AG10803 (cell line): ENCODE measurements around the gene SUSD3.

Experiments
- DNase-seq: peaks from one replicate; pipeline ENCODE4 v3.0.0; 2010; ENCODE audit warnings: low read depth
- H3K4me3 ChIP-seq: 2 replicates; pipeline ENCODE4 v1.5.1; 2011; ENCODE audit warnings: mild to moderate bottlenecking, low read length, control low read depth
- TF ChIP-seq, protein P1 (sequence below): conservative IDR thresholded peaks from 2 replicates; pipeline ENCODE4 v1.5.1; 2011; ENCODE audit warnings: mild to moderate bottlenecking, low read length, control low read depth, inconsistent platforms

The SUSD3 gene

DNA sequence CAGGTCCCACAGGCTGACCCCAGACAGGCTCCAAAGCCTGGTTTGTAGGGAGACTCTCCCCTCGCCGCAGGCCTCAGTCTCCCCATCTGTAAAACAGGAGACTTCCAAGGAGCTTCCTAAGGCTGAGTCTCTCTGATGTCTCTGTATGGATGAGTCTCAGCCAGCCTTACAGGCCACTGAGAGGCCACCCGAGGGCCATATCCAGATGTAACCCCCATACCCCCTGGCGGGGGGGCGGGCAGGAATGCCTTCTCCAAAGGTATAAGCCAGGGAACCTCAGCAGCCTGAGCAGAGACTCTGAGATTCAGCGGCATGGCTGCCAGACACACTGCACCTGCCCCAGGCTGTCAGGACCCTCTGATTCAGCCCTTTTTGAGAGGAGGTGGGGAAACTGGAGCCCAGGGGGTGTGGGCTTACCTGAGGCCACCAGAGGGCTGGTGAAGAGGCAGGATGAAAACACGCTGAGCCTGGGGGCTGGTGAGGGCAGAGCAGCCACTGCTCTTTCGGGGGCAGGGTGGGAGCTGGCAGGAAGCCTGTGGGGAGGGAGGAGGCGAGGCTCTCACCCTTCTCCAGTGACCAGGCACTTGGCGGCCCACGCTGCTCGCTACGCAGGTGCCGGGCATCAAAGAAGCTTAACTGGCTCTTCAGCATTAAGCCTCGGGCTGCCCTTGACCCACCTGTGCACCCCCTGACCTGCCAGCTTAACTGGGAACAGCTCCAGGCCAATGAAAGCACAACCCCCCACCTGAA lies 5.5 kb upstream of the SUSD3 start:
- DNase-seq, result no peak
- no peak overlapping the region for H3K4me3 ChIP-seq
- TF ChIP-seq, protein P1, sequence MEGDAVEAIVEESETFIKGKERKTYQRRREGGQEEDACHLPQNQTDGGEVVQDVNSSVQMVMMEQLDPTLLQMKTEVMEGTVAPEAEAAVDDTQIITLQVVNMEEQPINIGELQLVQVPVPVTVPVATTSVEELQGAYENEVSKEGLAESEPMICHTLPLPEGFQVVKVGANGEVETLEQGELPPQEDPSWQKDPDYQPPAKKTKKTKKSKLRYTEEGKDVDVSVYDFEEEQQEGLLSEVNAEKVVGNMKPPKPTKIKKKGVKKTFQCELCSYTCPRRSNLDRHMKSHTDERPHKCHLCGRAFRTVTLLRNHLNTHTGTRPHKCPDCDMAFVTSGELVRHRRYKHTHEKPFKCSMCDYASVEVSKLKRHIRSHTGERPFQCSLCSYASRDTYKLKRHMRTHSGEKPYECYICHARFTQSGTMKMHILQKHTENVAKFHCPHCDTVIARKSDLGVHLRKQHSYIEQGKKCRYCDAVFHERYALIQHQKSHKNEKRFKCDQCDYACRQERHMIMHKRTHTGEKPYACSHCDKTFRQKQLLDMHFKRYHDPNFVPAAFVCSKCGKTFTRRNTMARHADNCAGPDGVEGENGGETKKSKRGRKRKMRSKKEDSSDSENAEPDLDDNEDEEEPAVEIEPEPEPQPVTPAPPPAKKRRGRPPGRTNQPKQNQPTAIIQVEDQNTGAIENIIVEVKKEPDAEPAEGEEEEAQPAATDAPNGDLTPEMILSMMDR, result no peak

DNA sequence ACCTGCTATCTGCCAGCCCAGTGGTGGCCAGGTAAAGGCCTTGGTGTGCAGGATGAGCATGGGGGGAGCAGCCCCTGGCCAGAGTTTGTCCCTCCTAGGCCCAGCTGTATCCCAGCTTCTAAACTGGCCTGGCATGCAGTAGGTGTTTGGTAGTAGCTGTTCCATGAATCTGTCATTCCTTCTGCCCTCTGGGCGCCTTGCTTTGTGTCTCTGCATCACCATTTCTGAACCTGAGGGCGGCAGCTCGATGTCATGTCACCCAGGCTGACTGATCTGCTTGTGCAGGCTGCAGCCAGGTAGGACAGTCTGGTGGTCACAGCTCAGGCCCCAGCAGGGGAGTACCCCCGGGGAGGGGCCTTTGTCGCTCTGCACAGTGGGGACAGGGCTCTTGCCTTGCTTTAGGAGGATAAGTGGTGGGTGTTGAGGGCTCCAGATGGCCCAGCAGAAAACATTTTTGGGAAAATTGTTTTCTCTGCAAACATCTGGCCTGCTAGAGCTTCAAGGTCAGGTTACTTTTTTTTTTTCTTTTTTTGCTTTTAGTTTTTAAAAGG lies 4.6 kb upstream of the SUSD3 start:
- TF ChIP-seq, protein P1, result no peak
- DNase-seq, result no peak
- no peak overlapping the region for H3K4me3 ChIP-seq

DNA sequence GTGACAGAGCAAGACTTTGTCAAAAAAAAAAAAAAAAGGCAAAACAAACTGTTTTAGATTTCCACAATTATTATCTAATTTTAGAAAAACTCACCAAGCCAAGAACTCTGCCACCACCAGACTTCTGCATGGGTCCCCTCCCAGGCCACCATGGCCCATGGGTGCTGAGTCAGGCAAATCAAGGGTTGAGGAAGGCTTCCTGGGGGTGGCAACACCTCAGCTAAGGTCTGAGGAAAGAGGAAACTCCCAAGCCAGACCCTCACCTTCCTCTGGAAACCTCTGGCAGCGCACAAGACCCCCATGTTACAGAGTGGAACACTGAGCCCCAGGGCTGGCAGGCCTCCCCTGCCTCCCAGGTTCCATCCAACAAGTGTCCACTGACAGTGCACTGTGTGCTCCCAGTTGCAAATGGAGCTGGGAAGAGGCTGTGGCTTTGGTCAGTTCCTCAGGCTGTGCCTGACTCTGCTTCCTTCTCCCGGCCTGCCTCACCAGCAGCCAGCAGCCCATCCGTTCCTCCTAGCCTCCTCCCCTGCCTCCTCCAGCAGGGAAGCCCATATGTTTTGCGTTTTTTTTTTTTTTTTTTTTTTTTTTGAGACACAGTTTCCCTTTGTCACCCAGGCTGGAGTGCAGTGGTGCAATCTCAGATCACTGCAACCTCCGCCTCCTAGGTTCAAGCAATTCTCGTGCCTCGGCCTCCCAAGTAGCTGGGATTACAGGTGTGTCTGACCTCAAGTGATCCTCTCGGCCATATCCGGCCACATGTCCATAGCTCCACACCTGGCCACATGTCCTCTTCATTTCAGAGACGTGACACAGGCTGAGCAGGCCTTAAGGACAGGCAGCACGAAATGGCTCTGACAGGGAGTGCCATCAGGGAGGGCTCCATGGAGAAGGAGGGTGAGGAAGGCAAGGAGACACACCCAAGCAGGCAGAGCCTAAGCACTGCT lies 3.5 kb upstream of the SUSD3 start:
- H3K4me3 ChIP-seq, result no peak overlapping the region
- TF ChIP-seq, protein P1, result no peak
- DNase-seq, result no peak

DNA sequence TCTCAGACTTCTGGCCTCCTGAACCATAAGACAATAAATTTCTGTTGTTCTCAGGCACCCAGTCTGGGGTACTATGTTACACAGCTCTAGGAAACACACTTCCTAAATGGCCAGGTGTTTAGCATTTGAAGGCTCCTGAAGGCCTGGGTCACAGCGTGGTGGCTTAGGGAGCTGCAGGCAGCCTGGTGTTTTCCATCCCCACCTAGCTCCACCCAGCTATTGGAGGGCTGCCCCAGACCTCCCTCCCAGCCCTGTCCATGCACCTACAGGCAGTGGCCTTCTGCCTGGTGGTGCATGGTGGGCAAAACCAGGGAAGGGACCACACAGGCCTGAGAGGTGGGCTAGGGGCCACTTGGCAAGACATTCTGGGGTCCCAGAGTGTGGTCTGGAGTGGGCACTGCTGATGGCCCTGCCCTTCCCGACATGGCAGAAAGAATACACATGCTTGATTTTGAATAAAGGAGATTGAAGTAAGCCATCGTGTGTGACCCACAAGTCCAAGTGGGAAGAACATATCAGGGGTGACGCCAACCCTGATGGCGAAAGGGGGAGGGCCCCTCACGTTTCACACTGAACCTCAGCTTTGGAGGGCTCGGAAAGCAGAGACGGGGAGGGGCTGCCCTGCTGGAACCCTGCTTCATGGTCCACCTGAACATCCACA lies 1.3 kb upstream of the SUSD3 start:
- TF ChIP-seq, protein P1, result no peak
- no peak for DNase-seq
- H3K4me3 ChIP-seq, result no peak overlapping the region

DNA sequence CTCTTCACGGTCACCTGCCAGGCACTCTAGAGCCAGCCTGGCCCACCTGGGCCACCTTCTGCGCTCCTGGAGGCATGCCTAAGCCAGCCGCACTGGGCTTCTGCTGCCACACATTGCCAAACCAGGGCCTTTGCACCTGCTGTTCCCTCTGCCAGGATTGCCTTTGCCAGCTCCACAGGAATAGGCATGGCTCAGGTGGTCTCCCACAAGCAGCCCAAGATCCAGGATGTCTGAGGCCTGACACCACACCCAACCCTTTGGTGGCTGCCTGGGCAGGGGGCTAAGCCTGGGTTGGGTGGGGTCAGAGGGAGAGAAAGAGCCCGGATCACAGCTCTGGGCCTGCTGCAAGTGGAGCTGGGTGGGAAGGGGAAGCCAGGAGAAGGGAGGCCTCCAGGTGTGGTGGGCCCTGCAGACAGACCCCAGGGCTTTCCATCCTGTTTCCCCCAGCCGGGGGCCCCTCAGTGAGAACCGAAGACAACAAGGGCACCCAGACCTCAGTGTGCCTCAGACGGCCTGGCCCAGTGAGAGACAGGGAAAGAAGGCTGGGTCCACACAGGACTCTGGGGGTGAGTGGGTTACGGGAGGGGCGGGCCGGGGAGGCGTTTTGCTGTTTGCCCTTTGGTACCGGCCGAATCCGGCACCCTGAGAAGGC lies 672 bp upstream of the SUSD3 start:
- TF ChIP-seq, protein P1, result no peak
- H3K4me3 ChIP-seq, result no peak overlapping the region
- DNase-seq, result no peak

DNA sequence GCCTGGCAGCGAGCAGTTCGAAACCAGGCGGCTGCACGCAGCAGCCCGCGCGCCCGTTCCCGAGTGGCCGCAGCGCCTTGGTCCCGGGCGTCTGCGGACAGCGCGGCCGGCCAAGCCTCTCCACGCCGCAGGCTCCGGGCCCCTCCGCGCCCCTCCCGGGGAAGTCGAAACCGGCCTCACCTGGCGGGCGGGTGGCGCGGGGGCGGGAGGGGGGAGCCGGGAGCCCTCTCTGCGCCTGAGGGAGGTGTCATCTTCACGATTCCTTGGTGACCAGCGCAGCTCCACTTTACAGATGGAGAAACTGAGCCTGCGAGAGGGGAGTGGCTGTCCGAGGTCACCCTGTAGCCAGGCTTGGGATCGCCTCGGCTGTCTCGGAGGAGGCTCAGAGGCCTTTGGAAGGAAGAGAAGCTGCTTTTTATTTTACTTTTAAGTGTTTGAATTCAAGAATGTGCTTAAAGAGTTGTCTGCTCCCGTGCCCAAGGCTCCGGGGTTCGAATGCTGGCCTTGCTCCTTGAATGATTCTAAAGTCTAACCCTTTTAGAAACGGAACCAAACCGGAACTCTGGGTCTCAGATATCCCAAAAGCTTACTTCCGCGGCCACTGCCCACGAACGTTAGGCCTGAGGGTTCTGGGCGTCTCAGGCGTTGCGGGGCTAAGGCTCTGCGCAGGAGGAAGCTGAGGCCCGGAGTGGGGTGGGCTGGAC lies 662 bp downstream of the SUSD3 start:
- DNase-seq, result no peak
- peak overlapping the region; percentile 38 for H3K4me3 ChIP-seq
- TF ChIP-seq, protein P1, result no peak
